ENCODE measurements around the gene SLC44A3. TPM values are rescaled to one million over a fixed set of nuclear protein-coding genes. Genes with fewer than 3 reads are reported as not detected.

SLC44A3 gene
- polyA plus RNA-seq, 3 donors = not detected

- intact Hi-C loops (cut with micrococcal nuclease) = no loop called here
- Mint-ChIP-seq H3K9me3 (no peaks in the 10 kb centered on the region), H3K27me3 (ENCODE audit: low read depth in 3 of 3) (peaks cover 2 to 7% (median 3%) of the 10 kb centered on the region in 3 donors), H3K4me1 (no peaks in the 10 kb centered on the region), H3K27ac (no peak overlapping the region), H3K36me3 (no peaks in the 10 kb centered on the region), H3K4me3 (no peak overlapping the region)
- Histone ChIP-seq H3K4me2 (replicated peaks; ENCODE audit: extremely low read depth, low read length, poor library complexity, severe bottlenecking) (no peak overlapping the region), H3K4me3 (replicated peaks in 1 of 3; ENCODE audit: low read depth in 2 of 3, low read length in 3 of 3) (no peak overlapping the region), H2AFZ (ENCODE audit: insufficient read depth, low read depth, low read length, poor library complexity, severe bottlenecking) (no peak overlapping the region), H3K27me3 (ENCODE audit: control insufficient read depth in 2 of 2, insufficient read depth in 2 of 2, low read length in 2 of 2) (no peaks in the 10 kb centered on the region), H4K20me1 (ENCODE audit: insufficient read depth, low read length) (no peaks in the 10 kb centered on the region), H3K9ac (ENCODE audit: insufficient read depth, low read length, poor library complexity, severe bottlenecking) (no peak overlapping the region), H3K36me3 (replicated peaks in 1 of 2; ENCODE audit: control insufficient read depth in 1 of 2, insufficient read depth in 2 of 2, low read length in 2 of 2) (no peaks in the 10 kb centered on the region), H3K4me1 (ENCODE audit: control insufficient read depth in 1 of 2, insufficient read depth in 2 of 2, low read length in 2 of 2) (no peaks in the 10 kb centered on the region), H3K9me3 (replicated peaks in 1 of 2; ENCODE audit: control insufficient read depth in 1 of 2, insufficient read depth in 1 of 2, low read length in 2 of 2) (no peaks in the 10 kb centered on the region), H3K27ac (ENCODE audit: low read depth in 1 of 2, low read length in 2 of 2) (no peak overlapping the region), H3K79me2 (ENCODE audit: insufficient read depth, low read length) (no peaks in the 10 kb centered on the region)
- TF ChIP-seq CTCF (IDR thresholded peaks at IDR 0.05) = no peak
- no CpG with 5 or more reads among the region's 1 CpG for WGBS (ENCODE audit: insufficient coverage)
- no peak for DNase-seq
Observed at GRCh38 chr1:94895518-94895917, 75.4 kb downstream of the SLC44A3 start.

GRCh38 chr1:94898491-94899385 lies 78.6 kb downstream of the SLC44A3 start:
- no peak overlapping the region for H3K4me3 Mint-ChIP-seq
- Histone ChIP-seq H3K79me2 (ENCODE audit: insufficient read depth, low read length) (no peaks in the 10 kb centered on the region), H3K4me3 (replicated peaks in 1 of 3; ENCODE audit: low read depth in 2 of 3, low read length in 3 of 3) (no peak overlapping the region), H3K4me1 (ENCODE audit: control insufficient read depth in 1 of 2, insufficient read depth in 2 of 2, low read length in 2 of 2) (no peaks in the 10 kb centered on the region), H3K36me3 (replicated peaks in 1 of 2; ENCODE audit: control insufficient read depth in 1 of 2, insufficient read depth in 2 of 2, low read length in 2 of 2) (no peaks in the 10 kb centered on the region), H4K20me1 (ENCODE audit: insufficient read depth, low read length) (no peaks in the 10 kb centered on the region), H2AFZ (ENCODE audit: insufficient read depth, low read depth, low read length, poor library complexity, severe bottlenecking) (no peak overlapping the region), H3K27ac (ENCODE audit: low read depth in 1 of 2, low read length in 2 of 2) (no peak overlapping the region), H3K27me3 (ENCODE audit: control insufficient read depth in 2 of 2, insufficient read depth in 2 of 2, low read length in 2 of 2) (no peaks in the 10 kb centered on the region), H3K9ac (ENCODE audit: insufficient read depth, low read length, poor library complexity, severe bottlenecking) (no peak overlapping the region), H3K4me2 (replicated peaks; ENCODE audit: extremely low read depth, low read length, poor library complexity, severe bottlenecking) (no peak overlapping the region), H3K9me3 (replicated peaks in 1 of 2; ENCODE audit: control insufficient read depth in 1 of 2, insufficient read depth in 1 of 2, low read length in 2 of 2) (no peaks in the 10 kb centered on the region)
- no peaks in the 10 kb centered on the region for H3K4me1 Mint-ChIP-seq
- no peak overlapping the region for H3K27ac Mint-ChIP-seq
- WGBS (ENCODE audit: insufficient coverage) = 100% methylated on average over 1 of the region's 7 CpGs
- H3K36me3 Mint-ChIP-seq = no peaks in the 10 kb centered on the region
- intact Hi-C loops (cut with micrococcal nuclease) = no loop called here
- H3K27me3 Mint-ChIP-seq (ENCODE audit: low read depth in 3 of 3) = peaks cover 0 to 2% (median 1%) of the 10 kb centered on the region in 3 donors
- no peaks in the 10 kb centered on the region for H3K9me3 Mint-ChIP-seq
- no peak for TF ChIP-seq CTCF (IDR thresholded peaks at IDR 0.05)
- no peak for DNase-seq
